Ovary (tissue), 3 donors: ENCODE measurements around the gene PER2.

Source experiments
- POLR2A ChIP-seq: fragments of 450-650 bp; IDR thresholded peaks from one replicate; pipeline ENCODE4 v1.6.1; 2017; ENCODE audit warnings: antibody characterized with exemption, mild to moderate bottlenecking, moderate library complexity
- TF ChIP-seq, protein P1 (sequence below), 3 donors: fragments of 450-650 bp in 2 of 3; fragments of 200-600 bp in 1 of 3; IDR thresholded peaks; one replicate each; pipeline versions ENCODE4 v1.5.1 to v1.8.0; 2016 to 2022; ENCODE audit warnings: antibody characterized with exemption in 3 of 3, mild to moderate bottlenecking in 1 of 3
- donor health status: DM: no; HTN: no; CAD: no.

DNA sequence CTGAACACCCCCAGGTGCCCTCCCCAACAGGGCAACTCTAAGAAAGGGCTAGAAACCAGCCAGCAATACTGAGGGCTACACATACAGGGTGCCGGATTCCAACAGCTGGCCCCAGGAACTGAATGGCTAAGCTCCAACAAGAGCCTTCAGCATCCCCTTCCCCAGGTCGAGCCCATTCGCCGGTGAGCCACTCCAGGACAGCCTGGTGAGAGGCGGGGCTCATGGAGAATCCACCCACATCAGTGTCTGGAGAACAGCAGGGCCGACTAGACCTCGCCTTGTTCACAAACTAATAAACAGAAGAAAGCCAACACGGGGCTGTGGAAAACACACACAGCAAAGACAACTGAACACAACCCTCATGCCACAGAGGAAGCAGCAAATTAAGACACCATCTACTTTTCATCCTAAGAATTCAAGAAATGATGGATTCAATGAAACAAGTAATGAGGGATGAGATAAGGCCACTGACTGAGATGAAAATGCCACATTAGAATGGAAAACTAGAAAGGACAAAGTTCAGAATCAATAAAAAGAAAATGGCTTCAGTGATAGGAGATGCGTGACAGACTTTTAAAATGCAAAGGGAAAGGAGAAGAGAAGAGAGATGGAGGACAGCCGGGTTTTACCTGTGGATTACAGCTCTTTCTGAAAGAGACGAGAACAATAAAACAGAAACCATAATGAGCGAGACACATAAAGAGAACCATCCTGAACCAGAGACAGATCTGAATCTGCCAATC lies 8.2 kb downstream of the PER2 start:
- no peak for TF ChIP-seq POLR2A
- TF ChIP-seq, protein P1, sequence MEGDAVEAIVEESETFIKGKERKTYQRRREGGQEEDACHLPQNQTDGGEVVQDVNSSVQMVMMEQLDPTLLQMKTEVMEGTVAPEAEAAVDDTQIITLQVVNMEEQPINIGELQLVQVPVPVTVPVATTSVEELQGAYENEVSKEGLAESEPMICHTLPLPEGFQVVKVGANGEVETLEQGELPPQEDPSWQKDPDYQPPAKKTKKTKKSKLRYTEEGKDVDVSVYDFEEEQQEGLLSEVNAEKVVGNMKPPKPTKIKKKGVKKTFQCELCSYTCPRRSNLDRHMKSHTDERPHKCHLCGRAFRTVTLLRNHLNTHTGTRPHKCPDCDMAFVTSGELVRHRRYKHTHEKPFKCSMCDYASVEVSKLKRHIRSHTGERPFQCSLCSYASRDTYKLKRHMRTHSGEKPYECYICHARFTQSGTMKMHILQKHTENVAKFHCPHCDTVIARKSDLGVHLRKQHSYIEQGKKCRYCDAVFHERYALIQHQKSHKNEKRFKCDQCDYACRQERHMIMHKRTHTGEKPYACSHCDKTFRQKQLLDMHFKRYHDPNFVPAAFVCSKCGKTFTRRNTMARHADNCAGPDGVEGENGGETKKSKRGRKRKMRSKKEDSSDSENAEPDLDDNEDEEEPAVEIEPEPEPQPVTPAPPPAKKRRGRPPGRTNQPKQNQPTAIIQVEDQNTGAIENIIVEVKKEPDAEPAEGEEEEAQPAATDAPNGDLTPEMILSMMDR (IDR thresholded peaks at IDR 0.05), result no peak
